Fibroblast of pulmonary artery (primary cell): ENCODE data around the gene TTC7B.

Source experiments
- DNase-seq: peaks from one replicate; pipeline ENCODE4 v3.0.0-alpha.2; 2010; ENCODE audit warnings: low read depth
- H3K4me3 ChIP-seq: replicated peaks from 2 replicates; pipeline ENCODE4 v1.5.1; 2011; ENCODE audit warnings: low read depth, mild to moderate bottlenecking, control low read depth, low read length, moderate library complexity
- TF ChIP-seq, protein P1 (sequence below): IDR thresholded peaks from 2 replicates; pipeline ENCODE4 v1.5.1; 2011; ENCODE audit warnings: mild to moderate bottlenecking, control low read depth, low read length, inconsistent platforms; ENCODE audit errors: missing control alignments

TTC7B gene

DNA sequence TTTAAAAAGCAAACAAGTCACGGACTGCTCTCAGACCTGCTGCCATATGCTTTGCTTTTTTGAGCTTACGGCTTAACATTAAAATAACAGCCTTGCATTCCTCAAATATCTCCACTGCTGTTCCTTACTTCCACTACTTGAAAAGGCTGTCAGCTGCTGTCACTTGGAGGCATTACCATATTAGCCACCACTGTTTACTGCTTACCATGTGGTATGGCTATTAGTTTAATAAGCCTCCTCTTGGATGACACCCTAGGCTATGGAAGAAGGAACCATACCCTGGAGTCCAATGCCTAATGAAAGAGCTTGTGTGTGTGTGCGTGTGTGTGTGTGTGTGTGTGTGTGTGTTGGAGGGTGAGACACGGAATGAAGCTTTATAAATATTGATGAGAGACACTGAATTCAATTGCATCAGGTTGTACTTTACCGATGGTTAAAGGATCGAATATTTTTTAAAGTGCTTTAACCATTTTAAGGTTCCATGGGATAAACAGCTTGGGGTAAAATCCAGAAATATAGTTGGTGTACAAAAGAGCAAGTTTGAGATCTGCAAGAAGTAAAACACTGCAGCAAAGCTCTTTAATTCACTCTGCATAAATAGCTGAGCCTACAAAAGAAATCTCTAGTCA is 174.5 kb downstream of the TTC7B start:
- no peak for DNase-seq

DNA sequence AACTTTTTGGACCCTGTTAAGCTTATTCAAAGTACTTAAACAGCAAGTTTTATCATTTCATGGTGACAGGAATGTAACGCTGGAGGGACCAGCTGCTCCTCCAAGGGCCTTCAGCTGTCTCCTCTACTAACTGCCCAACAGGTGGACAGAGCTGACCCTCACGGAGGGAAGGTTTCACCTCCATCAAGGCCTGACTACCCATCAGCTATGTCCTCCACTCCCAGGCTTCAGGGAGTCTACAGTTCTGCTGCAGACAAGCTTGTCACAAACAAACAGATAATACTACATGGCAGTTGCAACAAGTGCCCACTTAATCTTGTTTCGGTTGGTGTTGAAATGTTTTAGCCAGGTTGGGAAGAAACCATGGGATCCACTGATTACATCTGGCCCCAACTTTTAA is 175.1 kb downstream of the TTC7B start:
- no peak overlapping the region for H3K4me3 ChIP-seq
- TF ChIP-seq, protein P1, sequence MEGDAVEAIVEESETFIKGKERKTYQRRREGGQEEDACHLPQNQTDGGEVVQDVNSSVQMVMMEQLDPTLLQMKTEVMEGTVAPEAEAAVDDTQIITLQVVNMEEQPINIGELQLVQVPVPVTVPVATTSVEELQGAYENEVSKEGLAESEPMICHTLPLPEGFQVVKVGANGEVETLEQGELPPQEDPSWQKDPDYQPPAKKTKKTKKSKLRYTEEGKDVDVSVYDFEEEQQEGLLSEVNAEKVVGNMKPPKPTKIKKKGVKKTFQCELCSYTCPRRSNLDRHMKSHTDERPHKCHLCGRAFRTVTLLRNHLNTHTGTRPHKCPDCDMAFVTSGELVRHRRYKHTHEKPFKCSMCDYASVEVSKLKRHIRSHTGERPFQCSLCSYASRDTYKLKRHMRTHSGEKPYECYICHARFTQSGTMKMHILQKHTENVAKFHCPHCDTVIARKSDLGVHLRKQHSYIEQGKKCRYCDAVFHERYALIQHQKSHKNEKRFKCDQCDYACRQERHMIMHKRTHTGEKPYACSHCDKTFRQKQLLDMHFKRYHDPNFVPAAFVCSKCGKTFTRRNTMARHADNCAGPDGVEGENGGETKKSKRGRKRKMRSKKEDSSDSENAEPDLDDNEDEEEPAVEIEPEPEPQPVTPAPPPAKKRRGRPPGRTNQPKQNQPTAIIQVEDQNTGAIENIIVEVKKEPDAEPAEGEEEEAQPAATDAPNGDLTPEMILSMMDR: no peak
- DNase-seq: no peak

More for the DNA sequence above, 174.5 kb downstream of the TTC7B start:
- no peak overlapping the region for H3K4me3 ChIP-seq
- TF ChIP-seq, protein P1: no peak

DNA sequence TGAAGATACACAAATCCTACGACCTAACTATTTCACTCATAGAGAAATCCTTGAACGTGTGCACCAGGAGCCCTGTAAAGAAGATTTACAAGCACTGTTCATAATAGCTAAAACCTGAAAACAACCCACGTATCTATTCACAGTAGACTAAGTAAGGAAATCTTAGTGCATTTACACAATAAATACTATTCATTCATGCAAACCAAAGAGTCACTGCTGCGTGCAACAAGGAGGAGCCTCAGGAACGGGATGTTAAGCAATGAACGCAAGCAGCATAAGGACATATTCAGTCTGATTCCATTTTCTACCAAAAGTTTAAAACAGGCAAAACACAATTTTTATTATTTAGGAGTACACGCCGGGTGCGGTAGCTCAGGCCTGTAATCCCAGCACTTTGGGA is 176.6 kb downstream of the TTC7B start:
- H3K4me3 ChIP-seq: no peak overlapping the region
- DNase-seq: no peak
- TF ChIP-seq, protein P1: no peak

DNA sequence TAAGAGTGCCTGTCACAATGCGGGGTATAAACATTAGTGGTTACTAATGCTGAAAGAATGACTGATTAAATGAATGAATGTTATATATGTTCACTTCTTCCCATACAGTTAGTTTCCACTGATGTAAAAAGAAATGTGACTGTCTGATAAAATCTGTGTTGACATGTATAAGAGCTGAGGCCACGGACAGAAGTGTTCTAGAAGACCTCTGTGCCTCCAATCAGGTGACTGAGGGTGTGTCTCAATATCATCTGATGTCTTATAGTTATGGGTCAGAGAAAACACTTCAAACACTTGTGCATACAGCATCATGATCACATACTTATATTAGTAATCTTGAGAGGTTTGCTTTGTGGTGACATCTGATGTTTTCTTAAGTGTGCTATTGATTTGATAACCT is 183.4 kb downstream of the TTC7B start:
- H3K4me3 ChIP-seq: no peak overlapping the region
- TF ChIP-seq, protein P1: no peak
- DNase-seq: no peak

DNA sequence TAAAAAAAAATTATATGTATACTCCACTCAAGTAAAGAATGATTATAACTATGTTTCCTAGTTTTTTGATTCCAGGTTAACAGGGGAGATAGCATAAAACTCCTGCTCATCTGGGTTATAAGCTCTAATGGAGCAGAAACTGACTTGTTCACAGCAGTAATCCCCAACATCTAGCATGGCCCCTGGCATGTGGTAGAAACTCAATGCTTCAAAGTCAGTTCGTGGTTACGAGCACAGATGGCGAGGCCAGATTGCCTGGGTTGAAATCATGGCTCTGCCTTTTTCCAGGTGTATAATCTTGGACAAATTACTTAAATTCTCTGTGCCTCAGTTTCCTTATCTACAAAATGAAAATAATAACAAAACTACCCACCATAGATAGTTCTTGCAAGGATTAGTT is 183.8 kb downstream of the TTC7B start:
- H3K4me3 ChIP-seq: no peak overlapping the region
- no peak for DNase-seq
- TF ChIP-seq, protein P1: no peak

DNA sequence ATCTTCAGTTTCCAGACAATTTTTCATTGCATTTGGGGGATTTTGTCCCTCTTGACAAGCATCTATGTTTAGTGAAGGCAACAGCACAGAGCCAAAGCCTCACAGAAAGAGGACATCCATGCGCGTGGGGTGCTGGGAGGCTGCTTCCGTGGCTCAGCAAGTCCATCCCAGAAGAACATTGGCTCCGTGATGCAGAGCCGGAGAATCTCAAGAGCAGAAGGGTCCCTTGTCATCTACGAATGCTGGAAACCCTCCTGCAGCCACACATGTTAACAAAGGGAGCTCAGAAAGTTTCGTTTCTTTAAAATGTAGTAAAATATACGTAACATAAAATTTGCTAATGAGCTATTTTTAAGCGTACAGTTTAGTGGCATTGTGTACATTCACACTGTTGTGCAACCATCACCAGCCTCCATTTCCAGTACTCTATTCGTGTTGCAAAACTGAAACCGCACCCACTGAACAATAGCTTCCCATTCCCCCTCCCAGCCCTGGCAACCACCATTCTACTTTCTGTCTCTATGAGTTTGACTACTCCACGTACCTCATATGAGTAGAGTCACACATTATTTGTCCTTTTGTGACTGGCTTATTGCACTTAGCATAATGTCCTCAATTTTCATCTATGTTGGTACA is 185.9 kb downstream of the TTC7B start:
- TF ChIP-seq, protein P1: no peak
- peak; percentile 11 for DNase-seq
- H3K4me3 ChIP-seq: no peak overlapping the region

DNA sequence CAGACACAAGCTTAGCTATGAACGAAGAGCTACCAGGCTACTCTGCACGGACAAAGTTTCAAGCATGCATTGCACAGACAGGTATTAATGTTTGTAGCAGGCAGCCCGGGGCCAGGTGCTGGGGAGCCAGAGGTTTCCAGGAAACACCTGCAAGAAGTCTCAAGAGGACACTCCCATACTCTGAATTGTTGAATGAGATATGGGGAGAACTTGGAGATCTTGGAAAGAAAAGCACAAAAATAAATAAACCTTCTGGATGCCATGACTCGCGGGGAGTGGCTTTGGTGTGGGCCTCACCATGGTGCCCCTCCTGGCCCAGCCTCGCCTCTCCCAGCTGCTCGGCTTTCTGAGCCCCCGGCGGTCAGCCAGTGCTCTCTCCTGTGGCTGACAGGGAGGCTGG is 186.8 kb downstream of the TTC7B start:
- H3K4me3 ChIP-seq: no peak overlapping the region
- TF ChIP-seq, protein P1: no peak
- no peak for DNase-seq
